Mesenchymal stem cell (in vitro differentiated cells and primary cell): ENCODE results near the gene RARB.
A peak's percentile ranks its signal among the peaks of the same experiment; 100 is the strongest.

ENCODE experiments used
- DNase-seq: peaks from one replicate; pipeline ENCODE4 v3.0.0-alpha.2; 2013
- H2AFZ ChIP-seq: one replicate; pipeline ENCODE4 v1.6.1; 2013; ENCODE audit warnings: low read depth, mild to moderate bottlenecking, control low read depth, inconsistent platforms, low read length, moderate library complexity
- H2AK5ac ChIP-seq: 2 replicates; pipeline ENCODE4 v1.6.1; 2013; ENCODE audit warnings: low read length, moderate library complexity, mild to moderate bottlenecking, inconsistent platforms; ENCODE audit not compliant: severe bottlenecking
- H2BK120ac ChIP-seq: one replicate; pipeline ENCODE4 v1.6.1; 2013; ENCODE audit warnings: low read depth, mild to moderate bottlenecking, inconsistent platforms, low read length, moderate library complexity
- H2BK12ac ChIP-seq, 2 experiments: one replicate each; pipeline ENCODE4 v1.6.1; 2013; ENCODE audit warnings: inconsistent platforms in 2 of 2, low read length in 2 of 2, mild to moderate bottlenecking in 2 of 2, moderate library complexity in 2 of 2, control low read depth in 1 of 2
- H2BK15ac ChIP-seq: one replicate; pipeline ENCODE4 v1.6.1; 2013; ENCODE audit warnings: mild to moderate bottlenecking, low read depth, inconsistent platforms; ENCODE audit not compliant: poor library complexity, severe bottlenecking
- H2BK5ac ChIP-seq: 2 replicates; pipeline ENCODE4 v1.6.1; 2013; ENCODE audit warnings: low read depth, mild to moderate bottlenecking, low read length, control low read depth, inconsistent platforms; ENCODE audit not compliant: poor library complexity, severe bottlenecking
- H3K14ac ChIP-seq, 2 experiments: one replicate each; pipeline ENCODE4 v1.6.1; 2013; ENCODE audit warnings: inconsistent platforms in 2 of 2, low read length in 2 of 2, control low read depth in 1 of 2, mild to moderate bottlenecking in 1 of 2, moderate library complexity in 1 of 2
- H3K18ac ChIP-seq, 2 experiments: one replicate each; pipeline ENCODE4 v1.6.1; 2013; ENCODE audit warnings: inconsistent platforms in 2 of 2, low read length in 2 of 2, control low read depth in 1 of 2, low read depth in 1 of 2, mild to moderate bottlenecking in 1 of 2
- H3K23ac ChIP-seq, 2 experiments: one replicate each; pipeline ENCODE4 v1.6.1; 2013; ENCODE audit warnings: inconsistent platforms in 2 of 2, low read length in 2 of 2, mild to moderate bottlenecking in 2 of 2, moderate library complexity in 2 of 2, control low read depth in 1 of 2
- H3K27ac ChIP-seq: 2 replicates; pipeline ENCODE4 v1.5.1; 2013; ENCODE audit warnings: mild to moderate bottlenecking, moderate library complexity, low read length, control low read depth, inconsistent platforms; ENCODE audit not compliant: poor library complexity, severe bottlenecking
- H3K27me3 ChIP-seq, 2 experiments: 2 replicates each; pipeline versions ENCODE4 v1.6.1 to v1.7.0; 2013; ENCODE audit warnings: low read length in 2 of 2, mild to moderate bottlenecking in 2 of 2, moderate library complexity in 2 of 2, control low read depth in 1 of 2, inconsistent platforms in 1 of 2; ENCODE audit not compliant: control insufficient read depth in 1 of 2, insufficient read depth in 1 of 2
- H3K36me3 ChIP-seq, 2 experiments: 2 replicates each; pipeline versions ENCODE4 v1.6.1 to v1.7.0; 2013; ENCODE audit warnings: low read length in 2 of 2, control low read depth in 1 of 2, inconsistent platforms in 1 of 2, low read depth in 1 of 2, mild to moderate bottlenecking in 1 of 2; ENCODE audit not compliant: insufficient read depth in 2 of 2, control insufficient read depth in 1 of 2
- H3K4ac ChIP-seq, 2 experiments: one replicate each; pipeline ENCODE4 v1.6.1; 2013; ENCODE audit warnings: inconsistent platforms in 2 of 2, low read length in 2 of 2, mild to moderate bottlenecking in 2 of 2, moderate library complexity in 2 of 2, control low read depth in 1 of 2, low read depth in 1 of 2
- H3K4me1 ChIP-seq: 2 replicates; pipeline ENCODE4 v1.6.1; 2013; ENCODE audit warnings: low read depth, low read length, control low read depth; ENCODE audit not compliant: control insufficient read depth, insufficient read depth
- H3K4me2 ChIP-seq: 2 replicates; pipeline ENCODE4 v1.6.1; 2013; ENCODE audit warnings: low read length, mild to moderate bottlenecking, inconsistent platforms; ENCODE audit not compliant: poor library complexity, severe bottlenecking
- H3K4me3 ChIP-seq, 2 experiments: 2 replicates each; pipeline versions ENCODE4 v1.5.1 to v1.7.0; 2013; ENCODE audit warnings: low read length in 2 of 2, mild to moderate bottlenecking in 2 of 2, control low read depth in 1 of 2, low read depth in 1 of 2; ENCODE audit not compliant: insufficient read depth in 1 of 2
- H3K79me1 ChIP-seq: replicated peaks from 2 replicates; pipeline ENCODE4 v1.6.1; 2013; ENCODE audit warnings: mild to moderate bottlenecking, control low read depth, low read length, inconsistent platforms; ENCODE audit not compliant: poor library complexity, severe bottlenecking
- H3K9ac ChIP-seq: 2 replicates; pipeline ENCODE4 v1.7.0; 2013; ENCODE audit warnings: mild to moderate bottlenecking, low read length, moderate library complexity
- H3K9me3 ChIP-seq: 2 replicates; pipeline ENCODE4 v1.7.0; 2013; ENCODE audit warnings: mild to moderate bottlenecking, low read length; ENCODE audit not compliant: control insufficient read depth
- H4K8ac ChIP-seq: one replicate; pipeline ENCODE4 v1.6.1; 2013; ENCODE audit warnings: inconsistent platforms, mild to moderate bottlenecking, low read length, moderate library complexity
- H4K91ac ChIP-seq: one replicate; pipeline ENCODE4 v1.6.1; 2013; ENCODE audit warnings: mild to moderate bottlenecking, low read length, inconsistent platforms
- WGBS: methylation state at CpG from one replicate; pipeline ENCODE4 v1.1.7; 2013; ENCODE audit warnings: mixed read lengths; 5-methylcytosine and 5-hydroxymethylcytosine counted together

Gene RARB

DNA sequence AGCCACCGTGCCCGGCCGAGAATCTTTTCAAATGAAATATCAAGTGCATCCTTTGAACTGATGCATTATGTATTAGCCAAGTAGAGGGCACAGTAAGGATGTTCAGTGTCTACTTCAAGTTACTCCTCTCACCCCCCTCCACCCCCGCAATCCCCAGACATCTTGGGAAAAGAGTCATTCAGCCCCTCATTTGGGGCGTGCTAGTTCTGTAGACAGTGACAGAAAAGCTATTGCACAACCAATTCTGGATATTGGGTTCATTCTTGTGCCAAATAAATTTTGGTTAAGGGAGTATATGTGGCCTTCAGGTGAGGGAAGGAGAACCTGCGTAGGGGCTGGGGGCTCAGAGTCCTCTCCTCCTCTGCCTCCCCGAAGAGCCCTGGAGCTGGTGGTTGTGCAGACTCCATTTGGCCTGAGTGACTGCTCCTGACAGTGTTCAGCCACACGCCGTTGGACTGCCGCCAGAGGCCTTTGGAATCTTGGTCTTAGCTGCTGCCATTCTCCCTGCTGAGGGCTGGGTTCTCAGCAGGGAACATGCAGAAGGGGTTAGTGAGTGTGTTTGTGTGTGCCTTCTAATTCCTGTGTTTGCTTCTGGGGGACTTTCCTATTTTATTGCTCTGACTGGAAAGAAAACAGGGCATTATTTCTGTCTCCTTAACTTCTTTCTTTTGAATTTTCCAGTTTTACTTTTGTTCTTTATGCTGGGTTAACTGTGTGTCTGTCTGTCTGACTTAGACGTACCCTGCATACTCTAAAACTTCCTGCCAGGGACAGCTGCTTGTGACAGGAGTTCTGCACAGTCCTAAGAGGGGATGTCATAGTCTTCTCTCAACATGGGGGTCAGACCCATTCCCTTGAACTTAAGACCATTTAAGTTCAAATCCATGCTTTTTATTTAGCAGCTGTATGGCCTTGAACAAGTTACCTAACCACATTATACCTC, 21.0 kb downstream of the RARB start:
- Histone ChIP-seq H3K4me3 (no peak overlapping the region), H3K4me2 (no peak overlapping the region), H4K91ac (no peak overlapping the region), H4K8ac (peak overlapping the region; percentile 76), H2BK12ac (peak overlapping the region in 1 of 2 experiments; percentile 61), H3K4ac (no peak overlapping the region), H2AFZ (no peak overlapping the region), H3K27me3 (no peaks in the 10 kb centered on the region), H3K18ac (no peak overlapping the region), H2BK15ac (no peak overlapping the region), H2BK120ac (no peak overlapping the region), H3K14ac (no peak overlapping the region), H3K23ac (no peak overlapping the region), H2BK5ac (no peak overlapping the region), H3K27ac (peak overlapping the region; percentile 49), H3K36me3 (no peaks in the 10 kb centered on the region), H3K79me1 (no peaks in the 10 kb centered on the region), H3K9me3 (no peaks in the 10 kb centered on the region), H3K4me1 (peaks cover 5% of the 10 kb centered on the region), H2AK5ac (no peak overlapping the region), H3K9ac (no peak overlapping the region)
- WGBS, result 39% methylated on average over 8 of the region's 11 CpGs
- peak; percentile 80 for DNase-seq

DNA sequence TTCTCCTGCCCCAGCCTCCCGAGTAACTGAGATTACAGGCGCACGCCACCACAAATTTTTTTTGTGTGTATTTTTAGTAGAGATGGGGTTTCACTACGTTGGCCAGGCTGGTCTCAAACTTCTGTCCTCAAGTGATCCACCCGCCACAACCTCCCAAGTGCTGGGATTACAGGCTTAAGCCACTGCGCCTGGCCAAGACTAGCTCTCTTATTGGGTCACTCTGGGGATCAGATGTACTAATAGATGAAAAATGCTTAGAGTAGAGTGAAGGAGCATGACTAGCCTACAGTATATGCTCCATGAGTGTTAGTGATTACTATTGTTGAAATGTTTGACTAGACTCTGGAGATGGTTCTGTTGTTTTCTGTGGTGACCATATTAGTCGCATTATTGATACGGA, 21.8 kb downstream of the RARB start:
- 97% methylated on average over 2 of the region's 8 CpGs for WGBS
- Histone ChIP-seq H3K36me3 (no peaks in the 10 kb centered on the region), H3K4me3 (no peak overlapping the region), H2AFZ (no peak overlapping the region), H3K79me1 (no peaks in the 10 kb centered on the region), H4K91ac (no peak overlapping the region), H3K9me3 (no peaks in the 10 kb centered on the region), H3K4me1 (peaks cover 5% of the 10 kb centered on the region), H3K23ac (no peak overlapping the region), H2AK5ac (no peak overlapping the region), H3K4ac (no peak overlapping the region), H3K9ac (no peak overlapping the region), H2BK5ac (no peak overlapping the region), H3K4me2 (no peak overlapping the region), H4K8ac (no peak overlapping the region), H3K14ac (no peak overlapping the region), H2BK12ac (no peak overlapping the region), H2BK120ac (no peak overlapping the region), H3K18ac (no peak overlapping the region), H3K27me3 (no peaks in the 10 kb centered on the region), H2BK15ac (no peak overlapping the region), H3K27ac (no peak overlapping the region)
- DNase-seq, result no peak

DNA sequence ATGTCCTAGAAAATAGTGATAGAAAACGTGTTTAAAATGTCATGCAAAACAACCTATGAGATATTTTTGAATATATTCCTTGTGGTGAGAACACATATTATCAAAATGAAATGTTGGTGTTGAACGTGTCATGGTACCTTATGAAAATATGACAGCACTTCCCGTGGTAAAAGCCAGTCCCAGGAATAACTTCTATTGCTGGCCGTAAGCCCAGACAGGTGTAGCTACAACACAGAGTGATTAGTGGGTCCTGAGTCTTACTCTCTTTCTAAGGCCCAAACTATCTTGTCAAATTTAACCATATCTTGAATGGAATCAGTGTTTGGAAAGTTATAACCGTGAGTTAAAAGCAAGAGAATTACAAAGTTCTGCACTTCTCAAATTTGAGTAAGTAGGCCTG, 24.1 kb downstream of the RARB start:
- WGBS, result 94% methylated on average over 3 of the region's 5 CpGs
- no peak for DNase-seq
- Histone ChIP-seq H2BK5ac (no peak overlapping the region), H3K9ac (no peak overlapping the region), H3K14ac (no peak overlapping the region), H3K4ac (no peak overlapping the region), H3K18ac (no peak overlapping the region), H2AFZ (no peak overlapping the region), H3K27me3 (no peaks in the 10 kb centered on the region), H4K8ac (no peak overlapping the region), H2AK5ac (no peak overlapping the region), H2BK120ac (no peak overlapping the region), H3K36me3 (no peaks in the 10 kb centered on the region), H3K9me3 (no peaks in the 10 kb centered on the region), H3K27ac (no peak overlapping the region), H4K91ac (no peak overlapping the region), H3K4me1 (peaks cover 8% of the 10 kb centered on the region), H2BK15ac (no peak overlapping the region), H2BK12ac (no peak overlapping the region), H3K79me1 (no peaks in the 10 kb centered on the region), H3K23ac (no peak overlapping the region), H3K4me2 (no peak overlapping the region), H3K4me3 (no peak overlapping the region)

DNA sequence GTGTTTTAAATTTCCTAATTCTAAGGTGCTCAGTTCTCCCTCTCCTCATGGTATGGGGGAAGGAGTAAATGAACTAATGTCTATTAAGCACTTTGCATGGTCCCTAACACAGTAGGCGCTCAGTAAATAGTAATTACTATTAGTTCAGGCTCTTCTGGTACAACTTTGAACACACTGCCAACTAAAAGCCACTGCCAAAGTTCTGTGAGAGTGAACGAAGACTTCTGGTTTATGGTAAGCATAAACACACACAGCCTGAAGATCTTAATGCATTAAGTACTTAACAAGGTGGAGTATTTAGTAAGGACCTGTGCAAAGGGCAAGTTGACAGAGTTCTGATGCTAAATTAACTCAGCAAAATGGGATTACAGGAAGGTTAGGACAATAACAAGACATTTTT, 24.7 kb downstream of the RARB start:
- Histone ChIP-seq H3K14ac (no peak overlapping the region), H4K91ac (no peak overlapping the region), H3K4me2 (no peak overlapping the region), H3K9me3 (no peaks in the 10 kb centered on the region), H3K27ac (no peak overlapping the region), H3K4me3 (no peak overlapping the region), H2BK5ac (no peak overlapping the region), H2AFZ (no peak overlapping the region), H3K79me1 (no peaks in the 10 kb centered on the region), H2BK12ac (no peak overlapping the region), H2BK15ac (no peak overlapping the region), H3K4ac (no peak overlapping the region), H2AK5ac (no peak overlapping the region), H3K36me3 (no peaks in the 10 kb centered on the region), H3K18ac (no peak overlapping the region), H4K8ac (no peak overlapping the region), H3K9ac (no peak overlapping the region), H3K4me1 (peaks cover 8% of the 10 kb centered on the region), H2BK120ac (no peak overlapping the region), H3K23ac (no peak overlapping the region), H3K27me3 (no peaks in the 10 kb centered on the region)
- WGBS, result 100% methylated on average over 1 of the region's 2 CpGs
- no peak for DNase-seq
